ENCODE measurements around the gene NTM. TPM values are rescaled to one million over a fixed set of nuclear protein-coding genes. Genes with fewer than 3 reads are reported as not detected.

NTM gene
- polyA plus RNA-seq, 1 donor from 2014 or later = 39.4 TPM

GRCh38 chr11:131584785-131585592, 214.6 kb downstream of the NTM start:
- TF ChIP-seq EZH2 (IDR thresholded peaks at IDR 0.05; ENCODE audit: borderline replicate concordance, insufficient read depth, low read length, poor library complexity, severe bottlenecking) (no peak), CTCF (IDR thresholded peaks at IDR 0.05; ENCODE audit: poor library complexity, severe bottlenecking) (peak; percentile 18)
- Histone ChIP-seq H3K9ac (ENCODE audit: low read length) (no peak overlapping the region), H3F3A (ENCODE audit: insufficient read depth, low read length, poor library complexity, severe bottlenecking) (no peaks in the 10 kb centered on the region), H3K4me3 (ENCODE audit: low read length) (no peak overlapping the region), H3K27ac (ENCODE audit: low read length) (no peak overlapping the region), H3K9me2 (ENCODE audit: insufficient read depth, low read length) (no peaks in the 10 kb centered on the region), H2AFZ (ENCODE audit: low read depth, low read length) (no peak overlapping the region), H3K4me2 (ENCODE audit: low read length) (no peak overlapping the region), H4K20me1 (ENCODE audit: insufficient read depth) (no peaks in the 10 kb centered on the region), H3K27me3 (ENCODE audit: insufficient read depth, low read depth, low read length) (no peaks in the 10 kb centered on the region), H3K9me3 (ENCODE audit: low read length) (no peaks in the 10 kb centered on the region), H3K79me2 (replicated peaks; ENCODE audit: insufficient read depth, low read length) (no peaks in the 10 kb centered on the region), H3K36me3 (ENCODE audit: insufficient read depth, low read length) (no peaks in the 10 kb centered on the region)

GRCh38 chr11:131588057-131588456, 217.6 kb downstream of the NTM start:
- Histone ChIP-seq H3K4me2 (ENCODE audit: low read length) (no peak overlapping the region), H3K4me3 (ENCODE audit: low read length) (no peak overlapping the region), H3K27me3 (ENCODE audit: insufficient read depth, low read depth, low read length) (no peaks in the 10 kb centered on the region), H3K9me2 (ENCODE audit: insufficient read depth, low read length) (no peaks in the 10 kb centered on the region), H3K36me3 (ENCODE audit: insufficient read depth, low read length) (no peaks in the 10 kb centered on the region), H3K9ac (ENCODE audit: low read length) (no peak overlapping the region), H2AFZ (ENCODE audit: low read depth, low read length) (no peak overlapping the region), H3K9me3 (ENCODE audit: low read length) (no peaks in the 10 kb centered on the region), H4K20me1 (ENCODE audit: insufficient read depth) (no peaks in the 10 kb centered on the region), H3K27ac (ENCODE audit: low read length) (no peak overlapping the region), H3K79me2 (replicated peaks; ENCODE audit: insufficient read depth, low read length) (no peaks in the 10 kb centered on the region), H3F3A (ENCODE audit: insufficient read depth, low read length, poor library complexity, severe bottlenecking) (no peaks in the 10 kb centered on the region)
- TF ChIP-seq EP300 (conservative IDR thresholded peaks at IDR 0.05; ENCODE audit: poor library complexity, severe bottlenecking) (no peak), MXI1 (conservative IDR thresholded peaks at IDR 0.05; ENCODE audit: poor library complexity, severe bottlenecking) (no peak), CTCF (IDR thresholded peaks at IDR 0.05; ENCODE audit: poor library complexity, severe bottlenecking) (no peak), EZH2 (IDR thresholded peaks at IDR 0.05; ENCODE audit: borderline replicate concordance, insufficient read depth, low read length, poor library complexity, severe bottlenecking) (no peak), TAF1 (IDR thresholded peaks at IDR 0.05; ENCODE audit: low read depth) (no peak), RAD21 (conservative IDR thresholded peaks at IDR 0.05) (no peak), POLR2AphosphoS5 (IDR thresholded peaks at IDR 0.05) (no peak), REST (IDR thresholded peaks at IDR 0.05; ENCODE audit: borderline replicate concordance) (no peak), SMC3 (conservative IDR thresholded peaks at IDR 0.05; ENCODE audit: poor library complexity) (no peak)

Data from neural cell (in vitro differentiated cells).